NB4 (cell line): ENCODE results near the gene GNAI2.

Source experiments
- CTCF ChIP-seq: IDR thresholded peaks from one replicate; pipeline ENCODE4 v1.5.1; 2012; ENCODE audit warnings: low read depth, low read length
- MYC ChIP-seq: IDR thresholded peaks from 2 replicates; pipeline ENCODE4 v1.6.1; 2011; ENCODE audit warnings: low read depth, low read length

GRCh38 chr3:50292159-50293078 is 56.4 kb downstream of the GNAI2 start, which contains the start of gene IFRD2:
- TF ChIP-seq CTCF: no peak
- TF ChIP-seq MYC: peak; percentile 96
